ENCODE measurements around the gene CACNG4.
A peak's percentile ranks its signal among the peaks of the same experiment; 100 is the strongest.

Gene CACNG4

GRCh38 chr17:66963909-66964771 is at the start of gene CACNG4:
Gene CACNG4, plus strand, starts transcription at chr17:66964707. Its CDS starts 205 bp downstream, at chr17:66964912.
- DNase-seq = peak; percentile 56

DNA sequence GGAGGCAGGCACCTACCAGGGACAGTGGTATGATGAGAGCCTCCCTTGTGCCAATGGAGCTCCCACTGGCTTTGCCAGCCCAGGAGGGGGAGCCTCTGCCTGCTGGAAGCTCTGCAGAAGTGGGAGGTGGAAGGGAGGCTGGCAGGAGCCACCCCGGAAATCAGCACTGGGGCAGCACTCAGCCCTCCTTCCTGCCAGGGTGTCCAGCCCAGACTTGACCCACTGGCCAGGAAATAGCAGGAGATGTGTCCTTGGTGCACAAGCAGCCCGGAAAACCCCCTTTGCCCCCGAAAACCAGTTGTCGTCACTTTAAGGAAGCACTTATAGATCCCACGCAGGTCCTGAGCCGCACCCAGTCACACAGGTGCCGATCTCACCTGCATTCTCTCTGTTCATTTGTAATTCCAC is 49.3 kb upstream of the CACNG4 start:
- peak; percentile 60 for DNase-seq

DNA sequence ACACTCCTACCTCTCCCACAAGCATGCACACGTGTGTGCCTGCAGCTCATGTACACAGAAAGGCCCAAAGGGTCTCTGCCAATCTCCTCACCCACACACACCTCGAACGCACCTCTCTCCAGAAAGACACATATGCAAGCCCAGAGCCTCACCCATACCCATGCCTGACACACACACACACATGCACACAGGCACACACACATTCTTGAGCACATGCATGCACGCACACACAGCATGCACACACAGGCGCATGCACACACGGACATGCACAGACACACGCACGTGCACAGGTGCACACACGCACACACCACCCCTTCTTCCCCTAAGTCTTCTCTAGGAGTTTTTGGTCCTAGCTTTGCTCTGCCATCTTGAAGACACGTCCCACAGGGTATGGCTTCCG is 48.7 kb upstream of the CACNG4 start:
- DNase-seq = no peak

- DNase-seq = no peak
Measured at GRCh38 chr17:66916946-66917345, 47.6 kb upstream of the CACNG4 start.

GRCh38 chr17:66918896-66919295 is 45.6 kb upstream of the CACNG4 start:
- no peak for DNase-seq

DNA sequence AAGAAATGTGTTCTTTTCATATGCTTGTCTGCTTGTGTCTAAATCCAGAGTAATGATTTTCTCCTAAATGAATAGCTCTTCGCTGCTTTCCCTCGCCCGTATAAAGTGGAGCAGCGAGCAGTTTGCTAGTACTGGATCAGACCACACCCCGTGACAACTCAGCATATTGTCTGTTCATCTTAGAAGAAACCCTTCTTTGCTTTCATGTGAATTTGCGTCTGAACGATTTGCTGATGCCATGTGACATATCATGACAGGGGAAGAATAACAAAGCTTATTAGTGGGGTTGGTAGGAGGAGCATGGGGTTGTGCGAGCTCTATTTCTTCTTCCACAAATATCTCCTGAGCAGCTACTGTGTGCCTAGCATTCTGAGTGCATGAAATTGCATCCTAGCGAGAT is 44.1 kb upstream of the CACNG4 start:
- DNase-seq = no peak

- no peak for DNase-seq
Measured at GRCh38 chr17:66920950-66921349, 43.6 kb upstream of the CACNG4 start.

DNA sequence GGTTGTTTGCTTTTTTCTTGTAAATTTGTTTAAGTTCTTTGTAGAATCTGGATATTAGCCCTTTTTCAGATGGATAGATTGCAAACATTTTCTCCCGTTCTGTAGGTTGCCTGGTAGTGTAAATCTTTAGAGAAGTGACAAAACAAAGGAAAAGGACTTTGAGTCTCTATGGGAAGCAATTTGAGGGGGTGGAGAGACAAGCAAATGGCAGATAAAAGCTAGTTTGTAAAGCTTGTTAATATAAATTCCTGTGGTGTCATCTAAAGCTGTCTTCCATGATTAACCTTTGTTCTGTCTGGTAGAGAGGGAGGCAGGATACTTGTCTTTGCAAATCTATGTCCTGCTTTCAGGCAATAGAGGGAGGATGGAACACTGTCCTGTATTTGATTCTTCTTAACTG is 40.6 kb upstream of the CACNG4 start:
- DNase-seq = no peak

GRCh38 chr17:66925811-66926500 is 38.6 kb upstream of the CACNG4 start:
- DNase-seq = no peak

DNA sequence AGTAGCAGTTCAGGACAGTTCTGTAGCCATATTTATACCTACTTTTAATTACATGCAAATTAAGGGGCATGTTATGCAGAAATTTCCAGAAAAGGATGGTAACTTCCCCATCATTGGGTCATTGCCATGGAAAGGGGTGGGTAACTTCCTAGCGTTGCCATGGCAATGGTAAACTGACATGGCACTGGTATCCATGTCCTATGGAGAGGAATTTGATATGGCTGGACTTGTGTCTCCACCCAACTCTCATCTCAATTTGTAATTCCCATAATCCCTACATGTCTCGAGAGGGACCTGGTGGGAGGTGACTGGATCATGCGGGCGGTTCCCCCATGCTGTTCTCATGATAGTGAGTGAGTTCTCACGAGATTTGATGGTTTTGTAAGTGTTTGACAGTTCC is 35.6 kb upstream of the CACNG4 start:
- DNase-seq = peak; percentile 13

GRCh38 chr17:66929591-66929990 is 34.9 kb upstream of the CACNG4 start:
- DNase-seq = no peak

DNA sequence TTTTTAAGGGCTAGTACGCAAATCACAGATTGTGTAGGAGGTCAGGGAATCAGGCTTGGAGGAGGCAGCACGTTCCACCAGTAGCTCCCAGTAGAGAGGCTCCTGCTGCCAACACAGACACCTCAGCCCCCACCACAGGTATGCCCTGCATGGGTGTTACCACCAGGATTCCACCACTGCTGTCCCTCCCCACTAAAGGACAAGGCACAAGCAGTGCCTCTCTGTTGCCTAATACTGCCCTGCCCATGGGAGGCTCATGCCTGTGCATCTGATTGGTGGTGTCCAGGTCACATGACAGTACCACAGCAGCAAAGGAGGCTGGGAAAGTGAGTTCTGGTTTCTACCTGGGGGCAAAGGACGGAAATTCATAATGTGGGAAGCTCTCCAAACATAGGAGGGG is 33.6 kb upstream of the CACNG4 start:
- DNase-seq = peak; percentile 6

DNA sequence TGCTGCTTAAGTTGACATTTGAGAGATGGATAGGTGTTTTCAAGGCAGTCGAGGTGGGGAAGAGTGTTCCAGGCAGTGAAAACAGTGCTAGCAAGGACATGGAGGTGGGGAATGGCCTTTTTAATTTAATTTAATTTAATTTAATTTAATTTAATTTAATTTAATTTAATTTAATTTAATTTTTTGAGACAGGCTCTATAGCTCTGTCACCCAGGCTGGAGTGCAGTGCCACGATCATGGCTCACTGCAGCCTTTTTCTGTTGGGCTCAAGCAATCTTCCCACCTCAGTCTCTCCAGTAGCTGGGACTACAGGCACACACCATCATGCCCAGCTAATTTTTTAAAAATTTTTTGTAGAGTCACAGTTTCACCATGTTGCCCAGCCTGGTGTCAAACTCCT is 32.2 kb upstream of the CACNG4 start:
- DNase-seq = no peak

- DNase-seq = no peak
Measured at GRCh38 chr17:66934040-66934439, 30.5 kb upstream of the CACNG4 start.

DNA sequence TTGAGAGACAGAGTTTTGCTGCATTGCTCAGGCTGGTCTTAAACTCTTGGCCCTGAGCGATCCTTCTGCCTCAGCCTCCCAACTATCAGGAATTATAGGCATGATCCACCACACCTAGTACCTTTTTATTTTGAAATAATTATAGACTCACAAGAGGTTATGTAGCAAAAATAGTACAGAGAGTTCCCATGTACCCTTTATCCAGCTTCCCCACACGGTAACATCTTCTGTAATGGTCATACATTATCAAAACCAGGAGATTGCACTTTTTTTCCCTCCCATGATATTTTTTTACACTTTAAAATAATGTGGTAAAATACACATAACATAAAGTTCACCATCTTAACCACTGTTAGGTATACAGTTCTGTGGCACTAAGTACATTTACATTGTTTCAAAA is 28.8 kb upstream of the CACNG4 start:
- DNase-seq = no peak

- no peak for DNase-seq
Measured at GRCh38 chr17:66938656-66939055, 25.9 kb upstream of the CACNG4 start.

GRCh38 chr17:66939461-66940114 is 24.9 kb upstream of the CACNG4 start:
- no peak for DNase-seq

DNA sequence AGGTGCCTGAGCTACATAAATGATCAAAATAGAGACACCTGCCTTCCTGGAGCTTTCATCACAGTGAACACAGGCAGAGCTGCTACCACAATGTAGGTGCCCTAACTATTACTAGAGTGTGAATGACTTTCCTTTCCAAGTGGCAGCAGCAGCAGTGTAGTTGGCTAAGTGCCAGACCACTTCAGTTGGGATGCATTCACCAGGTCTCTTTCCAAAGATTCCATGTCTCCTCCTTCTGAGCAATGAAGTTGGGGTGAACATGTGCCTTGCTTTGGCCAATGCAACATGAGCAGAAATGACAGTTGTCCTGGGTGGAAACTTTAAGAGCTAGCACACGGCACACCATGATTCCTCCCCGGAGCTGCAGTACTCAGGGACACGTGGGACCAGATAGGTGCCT is 23.3 kb upstream of the CACNG4 start:
- DNase-seq = no peak

DNA sequence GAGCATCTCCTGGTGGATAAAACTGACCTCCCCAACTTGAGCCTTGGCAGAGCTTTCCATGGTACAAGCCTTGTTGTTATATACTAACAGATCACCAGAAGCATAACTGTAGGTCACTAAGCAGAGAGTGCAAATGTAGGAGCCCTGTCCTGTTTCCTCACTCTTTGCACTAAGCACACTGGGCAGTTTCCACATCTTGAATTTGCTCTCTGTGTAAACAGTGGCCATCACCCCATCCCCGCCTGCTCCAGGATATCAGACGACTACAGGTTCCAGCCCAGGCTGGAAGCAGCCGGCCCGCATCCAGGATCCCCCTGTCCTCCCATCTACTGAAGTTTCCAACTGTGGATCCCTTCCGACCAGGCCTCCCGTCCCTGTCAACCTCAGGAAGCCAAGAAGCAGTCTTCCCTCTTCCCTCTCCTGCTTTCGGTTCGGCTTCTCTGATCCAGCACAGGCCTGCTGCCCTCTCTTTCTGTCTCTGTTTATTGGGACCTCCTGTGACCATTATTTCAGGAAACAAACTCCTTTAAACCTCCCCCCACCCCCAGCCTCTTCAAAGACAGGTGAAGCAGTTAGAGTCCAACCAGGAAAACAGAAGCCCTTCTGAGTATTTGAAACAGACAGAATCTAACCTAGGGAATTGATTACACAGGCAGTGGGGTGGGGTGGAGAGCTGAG is 22.6 kb upstream of the CACNG4 start:
- no peak for DNase-seq

GRCh38 chr17:66942451-66943264 is 21.8 kb upstream of the CACNG4 start:
- DNase-seq = no peak

DNA sequence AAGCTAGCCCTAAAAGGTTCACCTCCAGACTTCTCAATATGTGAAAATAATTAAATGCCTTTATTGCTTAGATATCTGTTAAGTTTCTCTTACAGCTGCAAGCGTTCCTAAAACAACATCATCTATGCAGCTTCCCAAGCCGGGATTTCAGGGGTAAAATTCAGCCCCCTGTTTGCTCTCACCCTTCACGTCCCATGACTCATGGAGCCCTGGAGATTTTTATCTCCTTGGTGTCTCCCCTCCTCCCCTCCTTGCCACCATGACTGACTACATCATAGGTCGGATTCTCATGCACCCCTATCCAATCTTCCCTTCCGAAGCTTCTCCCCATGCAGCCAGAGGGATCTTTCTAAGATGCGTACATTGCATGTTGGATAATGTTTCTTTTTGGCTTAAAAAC is 21.0 kb upstream of the CACNG4 start:
- DNase-seq = no peak

All from DMS53 (cell line).